CD4-positive, alpha-beta T cell treated with Interleukin-17A for 1 hour (primary cell): ENCODE measurements around the gene MYG1.
"Not testable (repeated sequence)": the region's sequence is repeated elsewhere in the genome, so short reads cannot be mapped to it uniquely, and the experiment has no call there.

Experiments used
- DNase-seq: peaks from one replicate; pipeline ENCODE4 v3.0.0-alpha.2; 2020

MYG1 gene

GRCh38 chr12:53328043-53328435 is 28.5 kb downstream of the MYG1 start:
- DNase-seq: no peak

- DNase-seq: no peak
These were observed 31.2 kb downstream of the MYG1 start for GRCh38 chr12:53330671-53331070.

- not testable (repeated sequence) for DNase-seq
These were observed 32.8 kb downstream of the MYG1 start for GRCh38 chr12:53332339-53332738.

GRCh38 chr12:53332744-53333143 is 33.2 kb downstream of the MYG1 start:
- no peak for DNase-seq

GRCh38 chr12:53333289-53333688 is 33.8 kb downstream of the MYG1 start:
- no peak for DNase-seq

GRCh38 chr12:53333845-53334244 is 34.4 kb downstream of the MYG1 start:
- no peak for DNase-seq

- DNase-seq: no peak
These were observed 35.3 kb downstream of the MYG1 start for GRCh38 chr12:53334822-53335221.

GRCh38 chr12:53336181-53336681 is 36.7 kb downstream of the MYG1 start, which contains the start of gene SP7:
SP7 (minus strand) TSS chr12:53336354; CDS start chr12:53335646, 708 bp downstream.
- DNase-seq: no peak

- DNase-seq: peak; percentile 26
These were observed 38.5 kb downstream of the MYG1 start for GRCh38 chr12:53338017-53338416.

GRCh38 chr12:53338916-53339315 is 39.4 kb downstream of the MYG1 start:
- no peak for DNase-seq

GRCh38 chr12:53340398-53340797 is 40.9 kb downstream of the MYG1 start:
- no peak for DNase-seq

GRCh38 chr12:53343449-53343848 is 44.0 kb downstream of the MYG1 start:
- DNase-seq: no peak

GRCh38 chr12:53343969-53344368 is 44.5 kb downstream of the MYG1 start:
- no peak for DNase-seq

- no peak for DNase-seq
These were observed 45.0 kb downstream of the MYG1 start for GRCh38 chr12:53344487-53344823.

GRCh38 chr12:53344824-53345485 is 45.5 kb downstream of the MYG1 start:
- DNase-seq: peak; percentile 78

- no peak for DNase-seq
These were observed 46.1 kb downstream of the MYG1 start for GRCh38 chr12:53345486-53346188.

GRCh38 chr12:53346491-53346890 is 47.0 kb downstream of the MYG1 start:
- DNase-seq: no peak

GRCh38 chr12:53347905-53348304 is 48.4 kb downstream of the MYG1 start:
- no peak for DNase-seq

GRCh38 chr12:53352331-53353256 is 53.1 kb downstream of the MYG1 start:
- DNase-seq: peak; percentile 91

GRCh38 chr12:53353257-53353655 is 53.8 kb downstream of the MYG1 start:
- DNase-seq: no peak

- DNase-seq: no peak
These were observed 55.6 kb downstream of the MYG1 start for GRCh38 chr12:53355121-53355520.
